Activated naive CD8-positive, alpha-beta T cell (primary cell): ENCODE results near the gene GALNT11.
"Not testable (repeated sequence)": the region's sequence is repeated elsewhere in the genome, so short reads cannot be mapped to it uniquely, and the experiment has no call there.

Experiments
- H3K27ac Mint-ChIP-seq: one replicate; pipeline ENCODE4 v1.8.0; 2021; ENCODE audit warnings: mixed read lengths
- H3K27me3 Mint-ChIP-seq: one replicate; pipeline ENCODE4 v1.8.0; 2021; ENCODE audit warnings: mixed read lengths
- H3K36me3 Mint-ChIP-seq: one replicate; pipeline ENCODE4 v1.8.0; 2021; ENCODE audit warnings: mixed read lengths
- H3K4me1 Mint-ChIP-seq: one replicate; pipeline ENCODE4 v1.8.0; 2021; ENCODE audit warnings: low read depth, mixed read lengths
- H3K4me3 Mint-ChIP-seq: one replicate; pipeline ENCODE4 v1.8.0; 2021; ENCODE audit warnings: mild to moderate bottlenecking, mixed read lengths
- H3K9me3 Mint-ChIP-seq: one replicate; pipeline ENCODE4 v1.8.0; 2021; ENCODE audit warnings: low read depth, mixed read lengths

GALNT11 gene

DNA sequence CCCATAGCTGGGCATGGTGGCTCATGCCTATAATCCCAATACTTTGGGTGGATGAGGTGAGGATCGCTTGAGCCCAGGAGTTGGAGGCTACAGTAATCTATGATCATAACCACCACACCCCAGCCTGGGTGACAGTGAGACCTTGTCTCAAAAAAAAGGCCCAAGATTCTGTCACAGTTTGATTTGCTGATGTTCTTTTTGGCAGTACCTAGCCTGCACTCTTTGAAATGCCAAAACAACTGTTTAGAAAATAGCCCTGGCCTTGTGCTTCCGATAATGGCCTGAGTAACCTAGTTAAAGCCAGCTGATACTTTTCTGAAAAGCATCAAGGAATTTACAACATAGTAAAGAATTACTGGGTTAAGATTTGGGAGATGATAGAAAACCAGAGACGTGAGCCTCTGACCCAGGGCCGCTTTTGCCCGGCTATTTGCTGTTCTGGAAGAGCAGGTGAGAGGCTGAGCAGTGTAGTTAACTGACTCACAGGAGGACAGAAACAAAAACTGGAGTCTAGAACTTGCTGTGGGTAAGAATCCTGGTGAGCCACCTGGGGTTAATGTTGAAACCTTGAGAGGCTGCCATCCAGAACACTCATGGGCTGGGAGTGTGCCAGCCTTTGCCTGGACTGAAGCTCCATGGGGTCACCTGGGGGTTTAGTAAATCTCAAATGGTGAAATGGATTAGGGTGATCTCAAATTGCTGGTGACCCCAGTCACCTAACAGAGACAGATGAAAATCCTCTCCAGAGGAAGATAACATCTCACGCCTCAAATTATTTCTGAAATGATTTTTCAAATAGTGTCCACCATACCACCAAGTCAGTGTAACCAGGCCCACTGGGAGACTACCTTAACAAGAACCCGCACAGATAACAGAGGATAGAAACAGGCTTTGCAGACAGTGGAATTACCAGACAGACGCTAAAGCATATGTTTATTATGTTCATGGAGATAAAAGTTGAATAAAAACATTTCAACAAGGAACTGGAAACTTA lies 51.8 kb downstream of the GALNT11 start:
- peaks cover 9% of the 10 kb centered on the region for H3K36me3 Mint-ChIP-seq
- H3K4me1 Mint-ChIP-seq = peaks cover 59% of the 10 kb centered on the region
- H3K27me3 Mint-ChIP-seq = no peaks in the 10 kb centered on the region
- no peak overlapping the region for H3K4me3 Mint-ChIP-seq
- peak overlapping the region; percentile 30 for H3K27ac Mint-ChIP-seq
- H3K9me3 Mint-ChIP-seq = no peaks in the 10 kb centered on the region

DNA sequence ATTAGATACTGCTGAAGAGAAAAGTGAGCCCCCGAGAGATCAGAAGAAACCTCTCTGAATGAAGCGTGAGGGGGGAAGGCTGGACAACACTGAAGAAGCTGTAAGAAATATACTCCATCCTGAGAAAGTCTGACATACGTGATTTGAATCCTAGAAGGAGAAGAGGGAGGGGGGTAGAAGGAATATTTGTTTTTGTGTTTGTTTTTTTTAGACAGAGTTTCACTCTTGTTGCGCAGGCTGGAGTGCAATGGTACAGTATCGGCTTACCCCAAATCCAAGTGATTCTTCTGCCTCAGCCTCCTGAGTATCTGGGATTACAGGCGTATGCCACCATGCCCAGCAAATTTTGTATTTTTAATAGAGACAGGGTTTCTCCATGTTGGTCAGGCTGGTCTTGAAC lies 52.6 kb downstream of the GALNT11 start:
- H3K4me3 Mint-ChIP-seq = no peak overlapping the region
- H3K27ac Mint-ChIP-seq = peak overlapping the region; percentile 30
- H3K27me3 Mint-ChIP-seq = no peaks in the 10 kb centered on the region

DNA sequence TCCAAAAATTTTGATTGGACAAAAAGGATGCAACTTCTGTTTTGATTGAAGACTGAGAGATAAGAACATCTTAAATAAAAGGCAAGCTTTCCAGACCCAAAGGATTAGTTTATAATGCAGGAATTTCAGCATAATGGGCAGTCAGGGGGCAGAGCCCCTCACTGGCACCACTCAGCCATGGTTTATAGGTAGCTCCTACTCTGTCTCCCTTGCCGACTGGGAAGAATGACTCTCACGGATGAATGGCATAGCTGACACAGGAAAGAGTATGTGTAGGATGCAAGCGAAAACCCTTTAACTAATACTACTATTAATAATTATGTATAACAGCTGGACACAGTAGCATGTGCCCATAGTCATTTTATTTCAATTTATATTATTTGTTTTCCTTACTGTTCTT lies 53.3 kb downstream of the GALNT11 start:
- H3K27ac Mint-ChIP-seq = no peak overlapping the region
- H3K36me3 Mint-ChIP-seq = peaks cover 11% of the 10 kb centered on the region
- no peak overlapping the region for H3K4me3 Mint-ChIP-seq
- H3K27me3 Mint-ChIP-seq = no peaks in the 10 kb centered on the region
- peaks cover 49% of the 10 kb centered on the region for H3K4me1 Mint-ChIP-seq
- H3K9me3 Mint-ChIP-seq = no peaks in the 10 kb centered on the region

More for the DNA sequence above, 52.6 kb downstream of the GALNT11 start:
- no peaks in the 10 kb centered on the region for H3K9me3 Mint-ChIP-seq
- H3K4me1 Mint-ChIP-seq = peaks cover 56% of the 10 kb centered on the region
- peaks cover 10% of the 10 kb centered on the region for H3K36me3 Mint-ChIP-seq

DNA sequence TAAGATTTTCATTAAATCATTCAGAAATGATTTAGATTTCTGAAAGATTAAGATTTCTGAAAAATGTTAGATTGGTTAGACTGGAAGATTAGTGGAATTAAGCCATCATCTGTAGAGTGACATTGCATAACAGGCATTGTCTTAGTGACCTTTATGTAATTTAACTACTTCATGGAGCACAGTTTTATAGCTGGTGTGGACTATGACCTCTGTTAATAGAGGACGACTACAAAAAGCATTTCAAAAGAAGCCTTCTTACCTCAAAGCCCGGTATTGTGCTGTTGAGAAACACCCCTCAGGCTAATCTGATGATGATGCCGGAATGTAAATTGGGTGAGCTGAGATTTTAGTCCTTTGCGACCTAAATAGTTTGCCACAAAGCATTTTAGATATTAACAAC lies 55.6 kb downstream of the GALNT11 start:
- Mint-ChIP-seq H3K27me3 (no peaks in the 10 kb centered on the region), H3K36me3 (peaks cover 23% of the 10 kb centered on the region), H3K4me1 (peaks cover 46% of the 10 kb centered on the region), H3K27ac (no peak overlapping the region), H3K4me3 (no peak overlapping the region), H3K9me3 (no peaks in the 10 kb centered on the region)

DNA sequence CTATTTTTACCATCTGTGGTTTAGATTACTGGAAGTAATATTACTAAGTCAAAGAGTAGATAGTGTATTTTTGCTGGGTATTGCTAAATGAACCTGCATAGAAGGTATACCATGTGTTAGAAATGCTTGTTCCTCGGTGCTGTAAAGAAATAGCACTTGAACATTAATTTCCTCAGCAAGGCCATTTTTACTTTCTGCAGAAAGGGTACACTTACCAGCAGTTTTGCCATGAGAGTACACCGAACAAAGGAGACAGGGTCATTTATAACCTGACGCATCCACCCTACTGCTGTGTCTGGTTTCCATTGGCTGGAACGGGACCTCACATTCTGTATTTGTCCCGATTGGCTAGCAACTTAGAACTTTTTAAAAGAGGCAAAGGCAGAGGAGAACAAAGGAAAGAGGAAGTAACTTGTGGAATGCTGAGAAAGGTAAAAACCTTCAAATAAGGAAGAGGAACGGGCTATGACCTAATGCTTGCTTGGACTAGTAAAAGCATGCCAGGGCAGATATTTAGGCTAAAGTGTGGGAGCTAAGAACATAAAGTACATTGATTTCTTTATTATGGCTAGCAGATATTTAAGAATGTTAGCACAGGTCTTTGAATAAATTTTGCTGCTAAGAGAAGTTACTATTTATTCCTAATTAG lies 56.7 kb downstream of the GALNT11 start:
- H3K27ac Mint-ChIP-seq, H3K27me3 Mint-ChIP-seq, H3K9me3 Mint-ChIP-seq, H3K4me3 Mint-ChIP-seq: not testable (repeated sequence)
- Mint-ChIP-seq H3K36me3 (peaks cover 27% of the 10 kb centered on the region), H3K4me1 (peaks cover 37% of the 10 kb centered on the region)

DNA sequence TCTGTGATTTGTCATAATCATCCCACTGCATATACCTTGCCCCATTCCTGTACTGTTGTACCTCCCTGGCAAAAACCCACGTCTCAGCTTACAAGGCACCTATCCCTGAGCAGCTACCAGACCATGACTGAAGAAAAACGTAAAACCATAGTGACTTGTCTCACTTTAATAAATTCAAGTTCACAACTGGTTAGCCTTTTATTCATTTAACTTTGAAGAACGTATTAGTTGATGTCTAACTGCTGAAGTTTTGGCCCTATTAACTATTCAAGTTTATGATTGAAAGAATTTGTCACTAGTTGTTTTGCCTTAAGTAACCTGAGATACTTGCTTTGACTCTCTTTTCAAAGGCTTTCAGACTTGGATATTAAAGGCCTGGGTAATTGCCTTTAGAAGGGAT lies 59.7 kb downstream of the GALNT11 start:
- Mint-ChIP-seq H3K4me3 (no peak overlapping the region), H3K36me3 (peaks cover 43% of the 10 kb centered on the region), H3K9me3 (peaks cover 14% of the 10 kb centered on the region), H3K27me3 (no peaks in the 10 kb centered on the region), H3K27ac (no peak overlapping the region), H3K4me1 (peaks cover 10% of the 10 kb centered on the region)

DNA sequence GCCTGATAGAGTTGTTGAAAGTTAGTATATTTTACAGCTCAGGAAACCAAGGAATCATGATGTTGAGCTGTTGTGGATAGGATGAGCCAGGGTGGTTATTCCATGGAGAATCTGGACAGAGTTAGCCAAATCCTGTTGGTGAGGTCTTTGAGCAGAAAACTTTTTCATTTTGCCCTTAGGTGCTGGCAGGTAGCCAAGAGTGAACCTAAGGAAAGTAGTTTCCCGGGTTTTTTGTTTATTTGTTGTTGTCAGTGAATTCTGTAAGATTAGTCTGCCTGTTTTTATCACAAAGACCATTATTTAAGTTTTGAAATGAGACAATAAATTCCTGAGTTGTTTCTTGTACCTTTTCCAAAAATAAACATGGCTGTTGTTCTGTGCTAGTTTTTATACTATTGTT lies 61.0 kb downstream of the GALNT11 start:
- H3K4me3 Mint-ChIP-seq = no peak overlapping the region
- H3K9me3 Mint-ChIP-seq = peaks cover 14% of the 10 kb centered on the region
- no peaks in the 10 kb centered on the region for H3K27me3 Mint-ChIP-seq
- H3K36me3 Mint-ChIP-seq = peaks cover 45% of the 10 kb centered on the region
- no peak overlapping the region for H3K27ac Mint-ChIP-seq
- peaks cover 4% of the 10 kb centered on the region for H3K4me1 Mint-ChIP-seq

DNA sequence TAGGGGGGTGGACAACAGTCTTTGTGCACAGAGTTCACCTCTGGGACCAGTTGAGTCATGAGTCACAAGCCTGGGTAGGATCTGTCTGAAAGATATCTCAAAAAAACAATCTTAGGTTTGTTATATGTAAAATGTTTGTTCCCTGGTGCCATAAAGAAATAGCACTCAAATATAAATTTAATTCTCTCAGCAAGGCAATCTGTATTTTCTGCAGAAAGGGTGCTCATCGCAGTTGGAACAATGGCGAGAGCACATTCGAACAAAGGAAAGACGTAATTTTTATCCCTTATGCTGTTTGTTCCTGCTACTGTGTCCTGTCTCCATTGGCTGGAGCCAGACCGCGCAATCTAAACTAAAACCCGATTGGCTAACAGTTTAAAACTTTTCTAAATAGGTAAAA lies 63.7 kb downstream of the GALNT11 start:
- peaks cover 41% of the 10 kb centered on the region for H3K36me3 Mint-ChIP-seq
- no peaks in the 10 kb centered on the region for H3K27me3 Mint-ChIP-seq
- no peak overlapping the region for H3K4me3 Mint-ChIP-seq
- peaks cover 7% of the 10 kb centered on the region for H3K4me1 Mint-ChIP-seq
- H3K27ac Mint-ChIP-seq = no peak overlapping the region
- H3K9me3 Mint-ChIP-seq = peaks cover 14% of the 10 kb centered on the region

DNA sequence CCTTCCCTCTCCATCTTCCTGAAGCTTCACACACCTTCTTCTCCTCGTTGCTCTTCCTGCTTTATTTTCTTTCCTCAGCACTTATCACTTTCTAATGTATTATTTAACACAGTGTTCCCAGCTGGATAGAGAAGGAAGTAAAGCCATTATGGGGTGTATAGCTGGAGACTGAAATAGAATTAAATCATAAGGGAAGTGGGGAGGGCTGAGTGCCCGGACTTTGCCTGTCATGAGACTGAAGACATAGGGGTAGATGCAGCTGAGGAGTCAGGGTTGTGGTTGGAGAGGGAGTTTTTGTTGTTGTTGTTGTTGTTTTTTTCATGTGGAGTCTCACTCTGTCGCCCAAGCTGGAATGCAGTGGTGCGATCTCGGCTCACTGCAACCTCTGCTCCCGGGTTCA lies 65.3 kb downstream of the GALNT11 start:
- H3K27me3 Mint-ChIP-seq = no peaks in the 10 kb centered on the region
- peaks cover 14% of the 10 kb centered on the region for H3K9me3 Mint-ChIP-seq
- no peak overlapping the region for H3K4me3 Mint-ChIP-seq
- H3K27ac Mint-ChIP-seq = no peak overlapping the region
- peaks cover 3% of the 10 kb centered on the region for H3K4me1 Mint-ChIP-seq
- H3K36me3 Mint-ChIP-seq = peaks cover 31% of the 10 kb centered on the region

DNA sequence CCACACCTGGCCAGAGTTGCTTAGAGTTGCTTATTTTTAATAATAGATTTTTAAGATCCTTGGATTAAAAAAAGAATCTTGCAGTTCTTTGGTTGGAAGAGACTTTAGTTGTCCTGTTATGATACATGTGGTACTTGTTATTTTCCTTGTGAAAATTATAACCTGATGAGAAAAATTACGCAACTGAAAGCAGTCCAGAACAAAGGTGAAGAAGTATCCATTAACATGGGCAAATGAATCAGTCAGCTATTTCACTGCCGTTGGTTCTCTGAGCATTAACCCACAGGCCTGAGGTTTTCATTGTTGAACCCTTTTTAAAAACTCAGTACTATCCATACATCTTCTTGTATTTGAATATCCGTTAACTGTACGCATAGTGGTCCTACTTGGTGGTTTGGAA lies 68.2 kb downstream of the GALNT11 start:
- Mint-ChIP-seq H3K27ac (no peak overlapping the region), H3K36me3 (peaks cover 20% of the 10 kb centered on the region), H3K9me3 (peaks cover under 1% of the 10 kb centered on the region), H3K4me3 (no peak overlapping the region), H3K4me1 (peaks cover 3% of the 10 kb centered on the region), H3K27me3 (no peaks in the 10 kb centered on the region)

DNA sequence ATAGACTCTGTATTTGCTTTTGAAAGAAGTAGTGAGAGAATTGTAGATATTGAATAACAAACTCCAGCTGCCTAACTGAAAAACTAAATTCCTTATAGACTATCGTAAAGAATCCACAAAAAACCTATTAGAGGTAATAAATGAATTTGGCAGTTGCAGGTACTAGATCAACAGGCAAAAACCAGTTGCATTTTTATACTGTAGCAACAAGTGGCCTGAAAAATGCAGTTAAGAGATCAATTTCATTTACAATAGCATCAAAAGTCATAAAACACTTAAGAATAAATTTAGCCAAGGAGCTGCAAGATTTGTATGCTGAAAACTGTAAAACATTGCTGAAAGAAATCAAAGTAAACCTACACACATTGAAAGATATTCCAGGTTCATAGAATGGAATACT lies 70.3 kb downstream of the GALNT11 start:
- no peaks in the 10 kb centered on the region for H3K27me3 Mint-ChIP-seq
- H3K9me3 Mint-ChIP-seq = no peaks in the 10 kb centered on the region
- no peak overlapping the region for H3K27ac Mint-ChIP-seq
- H3K4me1 Mint-ChIP-seq = peaks cover 3% of the 10 kb centered on the region
- H3K4me3 Mint-ChIP-seq = no peak overlapping the region
- peaks cover 10% of the 10 kb centered on the region for H3K36me3 Mint-ChIP-seq

DNA sequence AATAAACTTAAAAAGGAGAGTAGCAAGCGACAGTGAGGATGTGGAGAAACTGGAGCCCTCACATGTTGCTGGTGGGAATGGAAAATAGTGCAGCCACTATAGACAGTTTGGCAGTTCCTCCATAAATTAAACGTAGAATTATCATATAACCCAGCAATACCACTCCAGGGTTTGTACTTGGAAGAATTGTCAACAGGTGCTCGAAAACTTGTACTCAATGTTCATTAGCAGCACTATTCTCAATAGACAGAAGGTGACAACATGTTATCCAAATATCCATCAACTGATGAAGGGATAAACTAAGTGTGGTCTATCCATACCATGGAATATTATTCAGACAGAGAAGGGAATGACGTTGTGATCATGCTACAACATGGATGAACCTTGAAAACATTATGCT lies 71.9 kb downstream of the GALNT11 start:
- no peaks in the 10 kb centered on the region for H3K9me3 Mint-ChIP-seq
- H3K4me1 Mint-ChIP-seq = no peaks in the 10 kb centered on the region
- H3K27me3 Mint-ChIP-seq = no peaks in the 10 kb centered on the region
- no peak overlapping the region for H3K27ac Mint-ChIP-seq
- no peak overlapping the region for H3K4me3 Mint-ChIP-seq
- H3K36me3 Mint-ChIP-seq = peaks cover 6% of the 10 kb centered on the region

DNA sequence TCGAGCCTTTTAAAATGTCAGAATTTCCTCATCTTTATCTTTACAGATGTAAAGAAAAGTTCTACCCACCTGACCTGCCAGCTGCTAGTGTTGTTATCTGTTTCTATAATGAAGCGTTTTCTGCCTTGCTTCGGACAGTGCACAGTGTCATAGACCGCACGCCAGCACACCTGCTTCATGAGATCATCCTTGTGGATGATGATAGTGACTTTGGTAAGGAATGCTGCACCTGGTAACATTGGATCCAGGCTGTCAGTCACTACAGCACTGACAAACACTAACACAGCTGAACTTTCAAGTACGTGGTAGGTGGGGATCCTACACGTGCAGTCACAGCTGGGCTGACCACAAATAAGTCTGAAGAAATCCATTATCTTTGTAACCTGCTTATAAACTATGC lies 77.6 kb downstream of the GALNT11 start:
- Mint-ChIP-seq H3K36me3 (peaks cover 12% of the 10 kb centered on the region), H3K9me3 (no peaks in the 10 kb centered on the region), H3K27ac (no peak overlapping the region), H3K4me1 (no peaks in the 10 kb centered on the region), H3K27me3 (no peaks in the 10 kb centered on the region), H3K4me3 (no peak overlapping the region)

DNA sequence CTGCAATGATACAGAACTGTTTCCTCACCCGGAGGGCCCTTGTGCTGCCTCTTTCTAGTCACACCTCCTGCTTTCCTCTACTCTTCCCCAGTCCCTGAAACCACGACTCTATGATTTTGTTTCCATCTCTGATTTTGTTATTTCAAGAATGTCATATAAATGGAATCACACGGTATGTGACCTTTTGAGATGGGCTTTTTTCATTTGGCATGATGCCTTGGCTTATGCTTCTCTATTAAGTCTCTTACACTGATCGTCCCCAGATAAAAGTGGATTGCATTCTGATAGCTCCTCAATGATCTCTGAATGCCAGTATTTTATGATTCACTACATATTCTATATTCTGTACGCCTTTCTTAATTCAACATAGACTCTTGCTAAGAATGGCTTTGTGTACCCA lies 78.2 kb downstream of the GALNT11 start:
- Mint-ChIP-seq H3K9me3 (no peaks in the 10 kb centered on the region), H3K27ac (peak overlapping the region; percentile 36), H3K4me3 (no peak overlapping the region), H3K36me3 (peaks cover 12% of the 10 kb centered on the region), H3K27me3 (no peaks in the 10 kb centered on the region), H3K4me1 (no peaks in the 10 kb centered on the region)

DNA sequence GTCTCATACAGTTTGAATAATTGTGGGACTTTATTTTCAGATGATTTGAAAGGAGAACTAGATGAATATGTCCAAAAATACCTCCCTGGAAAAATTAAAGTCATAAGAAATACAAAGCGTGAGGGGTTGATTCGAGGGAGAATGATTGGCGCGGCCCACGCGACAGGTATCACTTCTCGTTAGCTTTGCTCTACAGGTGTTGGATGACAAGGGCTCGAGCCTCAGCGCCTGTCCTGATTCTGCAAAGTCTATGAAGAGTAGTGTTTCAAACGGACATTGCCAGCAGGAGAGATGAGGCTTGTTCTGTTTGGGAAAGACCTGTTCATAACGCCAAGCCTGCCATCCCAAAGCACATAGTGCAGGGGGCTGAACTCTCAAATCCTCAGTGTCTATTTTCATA lies 79.7 kb downstream of the GALNT11 start:
- peaks cover 18% of the 10 kb centered on the region for H3K36me3 Mint-ChIP-seq
- peak overlapping the region; percentile 4 for H3K27ac Mint-ChIP-seq
- H3K9me3 Mint-ChIP-seq = no peaks in the 10 kb centered on the region
- H3K4me3 Mint-ChIP-seq = no peak overlapping the region
- peaks cover 3% of the 10 kb centered on the region for H3K4me1 Mint-ChIP-seq
- no peaks in the 10 kb centered on the region for H3K27me3 Mint-ChIP-seq
